Stimulated activated CD4-positive, alpha-beta T cell treated with anti-CD3 and anti-CD28 coated beads, Interleukin-2, amount 100 ng/mL, for 48 hours (primary cell): ENCODE measurements around the gene NDUFAF8.

Experiments
- DNase-seq, 2 donors: peaks; one replicate each; pipeline ENCODE4 v3.0.0-alpha.2; 2020

The NDUFAF8 gene, protein sequence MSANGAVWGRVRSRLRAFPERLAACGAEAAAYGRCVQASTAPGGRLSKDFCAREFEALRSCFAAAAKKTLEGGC

DNA sequence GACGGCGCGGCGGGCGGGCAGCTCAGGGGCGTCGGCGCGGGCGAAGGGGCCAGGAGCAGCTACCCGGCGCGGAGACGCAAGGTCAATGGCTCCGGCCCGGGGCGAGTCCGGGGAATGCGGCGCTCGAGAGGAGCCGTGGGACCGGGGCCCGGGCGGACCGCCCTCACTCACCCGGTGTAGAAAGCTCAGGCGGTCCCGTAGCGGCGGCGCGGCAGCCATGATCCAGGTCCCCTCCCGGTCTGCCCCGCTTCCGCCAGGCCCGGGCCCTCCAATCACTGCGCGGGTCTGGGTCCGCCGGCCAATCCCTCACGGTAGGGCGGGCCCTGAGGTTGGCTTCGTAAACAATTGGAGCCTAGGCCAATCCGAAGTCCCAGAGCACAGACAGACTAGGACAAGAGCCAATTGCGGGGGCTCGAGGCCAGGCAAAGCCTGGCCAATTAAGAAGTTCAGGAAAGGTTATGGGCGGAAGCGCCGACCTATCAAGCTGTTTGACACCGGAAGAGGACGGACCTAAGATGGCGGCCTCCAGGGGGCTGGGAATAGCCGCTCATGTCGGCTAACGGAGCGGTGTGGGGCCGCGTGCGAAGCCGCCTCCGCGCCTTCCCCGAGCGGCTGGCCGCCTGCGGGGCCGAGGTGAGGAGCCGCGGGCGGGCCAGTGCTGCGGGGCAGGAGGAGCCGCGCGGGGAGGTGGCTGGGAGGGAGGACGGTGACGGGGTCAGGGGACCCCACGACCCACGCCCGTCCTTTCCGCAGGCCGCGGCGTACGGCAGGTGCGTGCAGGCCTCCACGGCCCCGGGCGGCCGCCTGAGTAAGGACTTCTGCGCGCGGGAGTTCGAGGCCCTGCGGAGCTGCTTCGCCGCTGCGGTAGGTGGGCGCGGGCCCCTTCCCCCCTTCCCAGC lies at the start of gene NDUFAF8, which contains the start of gene TEPSIN:
Gene NDUFAF8 (plus strand): TSS at position 504 of the 899 bp plus-strand sequence. CDS start 46 bp downstream, at position 550.
Gene TEPSIN (minus strand): TSS at position 241 of the 899 bp plus-strand sequence. CDS start 22 bp downstream, at position 219.
- peak; percentile 88 to 90 for DNase-seq

DNA sequence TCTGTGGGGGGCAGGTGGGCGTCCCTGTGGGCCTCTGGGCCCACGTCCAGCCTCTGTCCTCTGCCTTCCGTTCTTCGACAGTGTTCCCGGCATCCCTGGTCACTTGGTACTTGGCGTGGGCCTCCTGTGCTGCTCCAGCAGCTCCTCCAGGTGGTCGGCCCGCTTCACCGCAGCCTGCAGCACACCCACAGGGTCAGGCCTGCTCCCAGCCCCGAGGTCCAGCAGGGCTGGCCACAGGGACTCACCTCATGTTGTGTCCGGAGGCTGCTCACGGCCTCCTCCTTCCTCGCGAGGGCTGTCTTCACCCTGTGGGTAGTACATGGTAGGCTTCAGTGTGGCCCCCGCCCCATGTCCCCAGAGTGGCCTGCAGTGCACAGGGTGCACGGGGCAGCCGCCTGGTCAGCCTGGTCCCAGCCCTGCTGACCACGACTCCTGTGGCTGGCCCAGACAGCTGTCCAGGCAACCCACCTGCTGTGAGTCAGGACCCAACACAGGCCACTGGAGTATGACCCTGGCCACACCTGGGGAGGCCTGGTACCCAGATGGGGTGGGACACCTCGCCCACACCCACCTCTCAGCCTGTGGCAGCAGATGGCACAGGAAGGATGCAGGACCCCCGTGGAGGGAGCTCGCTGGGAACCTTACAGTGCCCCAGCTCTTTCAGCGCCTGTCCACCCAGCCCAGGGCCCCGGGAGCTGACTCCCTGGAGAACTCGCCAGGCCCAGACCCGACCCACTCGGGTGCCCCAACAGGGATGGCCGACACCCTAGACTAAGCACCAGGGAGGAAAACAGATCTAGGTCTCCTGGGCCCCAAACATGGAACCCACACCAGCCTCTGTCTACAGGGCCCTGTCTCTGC lies 49.2 kb upstream of the NDUFAF8 start:
- DNase-seq = no peak

DNA sequence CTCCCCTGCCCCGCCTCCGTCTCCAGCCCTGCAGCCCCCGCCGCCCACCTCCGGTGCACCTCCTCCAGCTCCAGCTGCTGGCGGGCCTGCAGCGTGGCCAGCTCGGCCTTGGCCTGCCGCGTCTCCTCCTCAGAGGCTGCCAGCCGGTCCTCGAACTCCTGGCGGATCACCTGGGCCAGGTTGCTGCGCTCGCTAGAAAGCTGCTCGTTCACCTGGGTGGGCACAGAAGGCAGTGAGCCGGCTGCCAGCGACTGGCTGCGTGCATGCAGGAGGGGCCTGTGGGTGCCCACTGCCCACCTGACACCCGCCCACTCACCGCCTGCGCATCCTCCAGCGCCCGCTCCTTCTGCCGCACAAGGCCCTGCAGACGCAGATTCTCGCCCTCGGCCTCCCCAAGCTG lies 48.5 kb upstream of the NDUFAF8 start:
- DNase-seq = no peak

DNA sequence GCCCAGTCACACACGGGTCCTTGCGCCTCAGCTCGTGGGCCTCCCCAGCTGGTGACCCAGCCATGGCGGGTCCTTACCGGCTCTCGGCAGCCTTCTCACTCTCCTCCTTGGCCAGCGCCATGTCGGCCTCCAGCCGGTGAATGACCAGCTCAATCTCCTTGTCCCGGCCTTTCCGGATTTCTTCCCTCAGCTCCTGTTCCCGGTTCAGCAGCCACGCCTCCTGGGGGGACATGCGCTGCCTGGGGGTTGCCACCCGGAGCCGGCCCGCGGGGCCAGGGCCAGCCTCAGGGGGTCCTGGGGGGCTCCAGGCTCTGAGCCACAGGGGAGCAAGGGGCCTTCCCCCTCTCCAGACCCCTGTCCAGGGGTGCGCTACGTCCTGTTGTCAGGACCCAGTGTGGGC lies 48.0 kb upstream of the NDUFAF8 start:
- no peak for DNase-seq

DNA sequence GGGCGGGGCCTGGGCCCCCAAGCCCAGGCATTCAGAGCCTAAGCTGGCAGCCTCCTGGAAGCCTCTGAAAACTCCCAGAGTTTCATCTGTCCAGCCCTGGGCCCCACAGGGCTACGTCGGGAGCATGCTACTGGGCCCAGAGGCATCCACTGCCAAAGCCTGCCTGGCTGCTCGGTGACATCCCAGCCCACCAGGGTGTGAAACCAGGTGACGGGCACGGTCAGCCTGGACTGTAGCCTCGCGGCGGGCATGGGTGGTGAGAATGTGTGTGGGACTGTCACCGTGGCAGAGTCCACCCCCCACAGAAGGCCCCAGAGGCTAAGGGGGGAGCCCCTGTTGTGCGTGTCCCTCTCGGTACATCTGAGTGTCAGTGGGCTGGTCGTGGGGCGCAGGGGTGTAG lies 47.5 kb upstream of the NDUFAF8 start:
- DNase-seq = no peak

DNA sequence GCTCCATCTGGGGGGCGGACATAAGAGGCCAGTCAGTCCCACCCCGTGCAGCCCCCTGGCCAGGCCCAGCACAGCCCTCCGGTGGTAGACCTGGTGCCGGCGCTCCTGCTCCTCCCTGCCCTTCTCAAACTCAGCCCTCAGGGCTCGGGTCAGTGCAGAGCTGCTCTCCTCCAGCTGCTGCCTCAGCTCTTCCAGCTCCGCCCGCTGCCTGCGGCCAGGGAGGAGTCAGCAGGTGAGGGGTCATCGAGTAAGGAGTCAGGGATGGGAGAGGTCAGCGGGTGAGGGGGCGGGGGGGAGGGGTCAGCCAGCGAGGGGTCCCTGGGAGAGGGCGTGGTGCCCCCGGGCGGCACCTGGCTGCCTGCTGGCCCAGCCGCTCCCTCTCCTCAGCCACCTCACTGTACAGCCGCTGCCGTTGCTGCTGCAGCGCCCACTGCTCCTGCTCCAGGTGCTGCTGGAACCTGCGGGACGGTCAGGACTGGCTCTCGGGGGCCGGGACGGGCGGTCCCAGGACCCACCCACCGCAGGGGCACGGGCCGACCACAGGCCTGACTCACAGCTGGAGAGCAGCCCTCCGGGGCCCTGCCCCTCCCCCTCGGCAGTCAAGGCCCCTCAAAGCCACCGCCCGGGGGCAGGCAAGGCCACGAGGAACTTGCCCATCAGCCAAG lies 46.6 kb upstream of the NDUFAF8 start:
- DNase-seq = no peak

DNA sequence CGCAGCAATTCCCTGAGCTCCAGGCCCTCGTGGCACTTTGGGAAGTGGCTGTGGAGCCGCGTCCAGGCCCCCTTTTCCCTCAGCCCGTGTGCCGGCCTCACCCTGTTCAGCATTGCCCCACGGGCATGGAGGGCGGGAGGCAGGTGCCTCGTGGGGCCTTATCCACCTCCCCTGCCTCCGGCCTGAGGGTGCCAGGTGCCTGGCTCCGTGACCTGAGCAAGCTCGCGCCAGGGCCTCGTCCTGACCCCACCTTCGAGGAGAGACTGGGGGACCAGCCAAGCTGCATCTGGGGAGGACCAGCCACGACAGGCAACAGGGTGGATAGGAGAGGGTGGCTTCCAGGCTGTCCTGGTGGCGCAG lies 46.1 kb upstream of the NDUFAF8 start:
- no peak for DNase-seq

DNA sequence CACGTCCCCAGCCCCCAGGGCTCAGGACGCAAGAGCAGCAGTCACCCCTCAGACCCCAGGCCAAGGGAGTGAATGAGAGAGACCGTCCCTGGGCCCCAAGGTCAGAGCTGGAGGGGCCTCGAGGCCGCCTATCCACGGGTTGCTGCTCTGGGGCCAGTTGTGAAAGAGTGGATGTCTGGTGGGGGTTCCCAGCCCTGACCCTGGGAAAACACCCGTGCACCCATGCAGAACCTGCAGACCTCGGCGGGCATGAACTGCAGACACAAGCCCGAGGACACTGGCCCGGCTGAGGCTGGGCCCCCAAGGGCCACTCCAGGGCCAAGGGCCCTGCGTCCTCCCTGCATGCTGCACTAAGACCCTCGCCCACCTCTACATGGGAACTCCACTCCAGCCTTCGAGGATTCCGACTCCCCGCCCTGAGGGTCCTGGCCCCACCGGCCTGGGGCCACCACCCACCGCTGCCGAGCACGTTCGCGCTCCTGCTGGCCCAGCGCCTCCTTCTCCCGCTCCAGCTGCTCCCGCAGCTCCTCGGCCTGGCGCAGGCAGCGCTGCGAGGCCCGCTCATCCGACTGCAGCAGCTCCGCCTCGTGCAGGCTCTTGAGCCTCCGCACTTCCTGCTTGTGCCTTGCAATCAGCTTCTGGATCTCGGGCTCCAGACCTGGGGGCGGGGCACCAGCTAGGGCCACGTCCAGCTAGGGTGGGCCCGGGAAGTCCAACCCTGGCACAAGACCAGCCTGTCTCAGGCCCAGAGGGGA lies 45.5 kb upstream of the NDUFAF8 start:
- no peak for DNase-seq

DNA sequence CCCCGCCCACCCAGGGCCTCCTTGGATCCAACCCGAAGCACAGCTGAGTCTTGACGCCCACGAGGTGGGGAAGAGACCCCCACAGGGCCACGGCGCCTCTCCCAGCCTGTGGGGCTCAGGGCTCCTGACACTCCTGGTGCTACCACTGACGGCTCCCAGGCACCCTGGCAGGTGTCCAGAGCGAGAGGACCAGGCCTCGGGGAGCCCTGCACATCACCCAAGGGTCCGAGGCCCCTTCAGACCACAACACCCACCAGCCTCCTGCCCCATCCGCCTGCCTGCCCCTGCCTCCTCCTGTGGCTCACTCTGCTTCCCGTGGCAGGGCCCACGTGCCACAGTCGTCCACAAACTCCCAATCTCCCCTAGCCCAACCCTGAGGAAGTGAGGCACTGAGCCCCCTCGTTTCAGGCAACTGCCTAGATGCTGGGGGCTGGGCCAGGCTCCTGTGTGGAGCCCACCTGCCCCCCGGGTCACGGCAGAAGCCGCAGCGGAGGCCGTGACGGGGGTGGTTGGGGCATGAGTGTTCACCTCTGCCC lies 44.8 kb upstream of the NDUFAF8 start:
- DNase-seq = no peak

DNA sequence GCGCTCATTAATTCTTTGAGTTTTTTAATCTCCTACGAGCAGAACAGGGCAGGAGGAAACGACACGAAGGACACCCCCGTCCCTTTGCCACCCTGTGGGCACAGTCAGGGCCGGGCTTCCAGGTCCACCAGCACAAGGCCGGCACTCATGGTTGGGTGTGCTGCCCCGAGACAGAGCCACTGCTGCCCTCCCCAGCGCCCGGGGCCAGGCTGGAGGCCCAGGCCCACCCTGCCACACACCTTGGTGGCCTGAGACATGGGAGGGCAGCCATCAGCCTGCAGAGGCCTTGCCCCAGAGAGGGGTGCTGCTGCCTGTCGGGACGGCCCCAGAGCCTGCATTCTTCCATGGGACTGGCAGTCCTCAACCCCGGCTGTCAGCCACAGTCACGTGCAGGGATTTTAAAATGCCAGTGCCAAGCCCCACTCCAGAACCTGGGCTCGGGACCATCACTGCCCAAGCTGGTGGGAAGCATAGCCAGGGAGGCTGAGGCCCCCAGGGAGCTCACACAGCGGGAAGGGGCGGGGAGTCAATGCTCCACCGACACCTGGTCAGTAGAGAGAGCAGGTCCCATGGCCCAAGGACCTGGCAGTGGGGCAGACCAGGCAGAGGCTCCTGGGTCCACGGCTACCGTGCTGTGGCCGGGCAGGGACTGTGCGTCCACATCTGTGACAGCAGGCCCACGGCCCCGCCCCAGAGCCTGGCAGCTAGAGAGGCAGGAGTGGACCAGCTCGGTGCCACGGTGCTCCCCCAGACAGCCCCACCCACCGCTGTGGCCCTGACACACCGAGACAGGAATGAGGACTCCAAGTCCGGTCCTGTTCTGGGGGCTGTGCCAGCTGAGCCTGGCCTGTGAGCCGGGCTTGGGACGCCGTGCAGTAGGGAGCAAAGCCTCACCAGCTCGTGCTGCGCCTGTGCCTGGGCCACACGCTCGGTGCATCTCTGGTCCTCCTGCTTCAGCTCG lies 43.9 kb upstream of the NDUFAF8 start:
- no peak for DNase-seq

DNA sequence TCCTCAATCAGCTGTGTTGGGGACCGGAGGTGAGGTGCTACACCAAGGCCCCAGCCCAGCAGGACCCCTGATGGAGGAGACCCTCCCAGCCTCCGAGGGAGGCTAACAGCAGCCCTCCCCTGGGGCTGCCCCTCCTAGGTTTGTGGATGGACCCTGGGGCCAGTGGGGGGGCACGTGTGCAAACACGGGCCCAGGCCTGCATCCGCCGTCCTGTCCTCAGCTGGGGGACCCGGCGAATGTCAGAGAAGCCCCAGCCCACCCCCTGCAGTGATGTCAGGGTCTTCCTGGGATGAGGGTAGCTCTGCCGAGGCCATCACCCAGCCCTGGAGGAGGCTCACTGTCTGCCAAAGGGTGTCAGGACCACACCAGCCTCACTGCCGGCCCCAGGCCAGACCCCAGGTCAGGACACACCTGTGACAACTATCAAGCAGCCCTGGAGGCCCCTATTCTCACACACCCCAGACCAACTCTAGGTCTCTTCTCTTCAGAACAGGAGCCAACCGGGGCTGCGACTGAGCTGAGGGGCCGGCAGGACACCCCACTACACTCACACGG lies 43.1 kb upstream of the NDUFAF8 start:
- no peak for DNase-seq

DNA sequence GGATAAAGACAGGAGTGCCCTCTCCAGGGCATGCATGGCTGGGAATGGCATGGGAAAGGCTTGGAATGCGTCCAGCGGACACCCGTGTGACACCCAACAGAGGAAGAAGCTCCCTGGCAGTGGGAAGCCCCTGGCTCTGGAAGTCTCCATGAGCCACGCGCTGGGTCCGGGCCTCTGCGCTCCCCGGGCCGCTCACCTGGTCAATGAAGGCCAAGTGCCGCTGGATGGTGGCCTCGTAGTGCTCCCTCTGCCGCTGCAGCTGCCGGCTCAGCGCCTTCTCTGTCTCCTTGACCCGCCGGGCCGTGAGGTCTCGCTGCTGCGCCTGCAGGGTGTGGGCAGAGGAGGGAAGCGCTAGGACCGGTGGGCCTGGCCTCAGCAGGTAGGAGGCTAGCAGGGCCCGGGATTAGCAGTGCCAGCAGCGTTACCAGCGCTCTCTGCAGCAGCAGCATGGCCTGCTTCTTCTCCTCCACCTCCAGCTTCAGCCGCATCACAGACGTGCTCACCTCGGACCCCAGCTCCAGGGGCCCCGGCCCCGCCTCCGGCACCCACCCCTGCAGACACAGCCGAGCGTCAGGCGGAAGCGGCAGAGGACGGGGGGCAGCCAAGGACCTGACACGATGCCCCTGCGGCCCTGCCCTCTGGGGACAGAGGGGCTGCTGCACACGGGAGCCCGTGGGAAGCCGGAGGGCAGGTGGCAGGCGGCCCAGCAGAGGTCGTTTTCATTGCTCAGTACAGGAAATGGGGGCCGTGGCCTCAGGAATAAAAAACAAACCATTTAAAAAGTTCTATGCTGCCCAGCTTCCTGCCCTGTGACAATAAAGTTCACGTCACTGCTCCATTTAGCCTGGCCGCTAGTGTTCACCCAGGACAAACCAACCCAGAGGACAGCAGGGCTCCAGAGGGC lies 42.4 kb upstream of the NDUFAF8 start:
- DNase-seq = no peak

DNA sequence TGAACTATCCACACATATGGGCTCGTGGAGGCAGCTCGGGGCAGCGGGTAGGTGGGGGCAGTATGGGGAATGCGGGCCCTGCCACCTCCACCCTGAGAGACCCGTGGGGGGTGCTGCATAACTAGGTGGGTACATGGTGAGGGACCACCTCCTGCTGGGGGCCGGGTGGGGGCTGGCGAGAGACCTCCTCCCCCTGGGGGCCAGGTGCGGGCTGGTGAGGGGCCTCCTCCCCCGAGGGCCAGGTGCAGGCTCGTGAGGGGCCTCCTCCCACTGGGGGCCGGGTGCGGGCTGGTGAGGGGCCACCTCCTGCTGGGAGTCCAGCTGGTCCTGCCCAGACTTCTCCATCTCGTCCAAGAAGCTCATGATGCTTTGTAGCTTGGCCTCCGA lies 41.7 kb upstream of the NDUFAF8 start:
- no peak for DNase-seq

DNA sequence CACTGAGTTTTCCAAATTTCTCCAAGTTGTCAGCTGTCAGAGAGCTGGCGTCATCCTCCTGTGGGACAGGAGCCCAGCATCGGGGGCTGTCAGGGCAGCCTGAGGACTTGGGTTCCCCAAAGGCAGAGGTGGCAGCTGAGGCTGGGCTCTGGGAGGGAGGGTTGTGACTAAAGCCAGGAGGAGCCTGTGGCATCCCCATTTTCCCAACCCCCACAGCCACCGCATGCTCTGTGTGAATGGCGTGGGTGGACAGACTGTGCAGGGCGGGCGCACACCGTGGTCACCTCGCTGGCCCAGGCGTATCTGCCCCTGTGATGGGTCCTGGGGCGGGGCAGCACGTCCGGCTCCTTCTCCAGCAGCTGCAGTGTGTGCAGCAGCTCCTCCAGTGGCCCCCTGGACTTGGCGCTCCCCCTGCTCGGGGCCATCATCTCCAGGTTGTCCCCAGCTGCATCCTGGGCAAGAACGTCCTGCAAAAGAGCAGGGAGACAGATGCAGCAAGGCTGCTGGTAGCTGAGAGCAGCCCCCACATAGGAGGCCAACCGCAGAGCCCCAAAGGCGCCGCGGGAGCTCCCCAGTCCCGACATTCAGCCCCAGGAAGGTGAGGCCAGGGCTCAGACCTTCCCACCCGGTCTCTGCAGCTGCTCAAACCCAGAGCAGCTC lies 41.2 kb upstream of the NDUFAF8 start:
- DNase-seq = no peak

DNA sequence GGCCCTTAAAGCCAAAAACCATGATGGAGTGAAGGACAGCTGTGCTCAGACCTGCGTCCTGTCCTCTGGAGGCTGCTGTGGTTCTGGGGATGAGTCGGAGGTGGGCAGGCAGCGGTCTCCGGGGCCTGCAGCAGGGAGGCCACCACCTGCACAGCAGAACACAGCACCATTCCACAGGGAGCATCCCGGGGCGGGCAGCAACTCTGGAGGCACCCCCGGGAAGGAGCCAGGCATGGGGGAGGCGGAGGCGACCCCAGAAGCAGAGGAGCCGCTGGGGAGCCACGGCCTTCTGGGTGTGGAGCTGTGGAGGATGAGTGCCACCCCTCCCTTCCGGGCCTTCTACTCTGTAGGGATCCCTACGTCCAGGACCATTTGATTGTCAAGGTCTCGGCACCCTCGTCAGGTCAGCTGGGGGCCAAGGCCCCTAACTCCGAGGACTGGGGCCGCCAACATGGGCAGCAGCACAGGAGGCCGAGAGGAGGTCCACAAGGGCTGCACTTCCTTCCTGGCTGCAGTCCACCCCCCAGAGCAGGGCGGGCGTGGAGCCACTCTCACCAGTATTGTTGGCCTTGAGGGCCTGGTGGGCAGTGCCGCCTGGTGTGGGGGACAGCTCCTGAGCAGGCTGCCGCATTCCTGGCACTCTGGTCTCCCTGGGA lies 40.2 kb upstream of the NDUFAF8 start:
- no peak for DNase-seq

DNA sequence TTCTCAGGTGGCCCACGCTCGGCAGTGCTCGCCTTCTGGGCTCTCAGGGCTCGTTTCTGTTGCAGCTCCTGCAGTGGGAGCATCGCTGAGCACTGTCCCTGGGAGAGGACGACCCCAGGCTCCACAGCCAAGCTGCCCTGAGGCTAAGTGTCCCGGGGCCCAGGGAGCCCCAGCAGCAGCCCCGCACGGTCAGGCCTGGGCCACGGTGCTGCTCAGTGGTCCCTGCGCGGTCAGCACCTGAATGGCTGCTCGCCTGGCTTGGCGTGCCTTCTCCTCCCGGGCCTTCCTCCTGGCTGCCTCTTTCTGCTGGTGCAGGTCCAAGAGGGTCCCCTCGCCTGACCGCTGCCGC lies 39.7 kb upstream of the NDUFAF8 start:
- no peak for DNase-seq

DNA sequence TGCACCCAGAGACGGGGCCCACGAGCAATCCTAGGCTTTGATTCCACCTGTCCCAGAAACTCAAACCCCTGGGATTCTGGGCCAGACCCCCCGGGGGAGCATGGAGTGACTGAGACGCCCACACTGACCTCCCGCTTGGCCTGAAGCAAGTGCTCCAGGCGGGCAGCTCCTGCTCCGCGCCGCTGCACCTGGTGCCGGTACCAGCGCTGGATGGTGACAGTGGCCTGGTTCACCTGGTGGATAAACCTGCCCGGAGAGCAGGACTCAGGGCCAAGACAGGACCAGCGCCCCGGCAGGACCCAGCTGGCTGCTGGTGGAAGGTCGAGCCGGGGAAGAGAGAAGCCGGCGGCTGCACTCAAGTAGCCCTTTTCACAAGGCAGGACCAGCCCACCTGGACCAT lies 38.9 kb upstream of the NDUFAF8 start:
- DNase-seq = no peak
